ENCODE results near the gene CEP43. TPM values are rescaled to one million over a fixed set of nuclear protein-coding genes. Genes with fewer than 3 reads are reported as not detected.

The CEP43 gene
- total RNA-seq, 4 donors from 2014 or later: 3.6 to 31.0 (median 14.3) TPM

GRCh38 chr6:167047554-167047953, 48.4 kb downstream of the CEP43 start:
- 73 to 85% methylated on average over 10 of the region's 10 CpGs for WGBS, 2 donors (ENCODE audit: low coverage in 1 of 2)
- Histone ChIP-seq H3K4me1 (peaks cover 0 to 4% (median 0%) of the 10 kb centered on the region in 4 donors), H3K36me3 (no peaks in the 10 kb centered on the region), H3K4me3 (no peak overlapping the region), H3K27me3 (no peaks in the 10 kb centered on the region), H3K9me3 (no peaks in the 10 kb centered on the region), H3K27ac (peak overlapping the region in 2 of 4 donors; percentile 19 to 21)
- peak; percentile 39 for DNase-seq
- TF ChIP-seq POLR2A (IDR thresholded peaks at IDR 0.05): no peak
- TF ChIP-seq EP300 (IDR thresholded peaks at IDR 0.05; ENCODE audit: low read depth): no peak
- TF ChIP-seq, protein P1, sequence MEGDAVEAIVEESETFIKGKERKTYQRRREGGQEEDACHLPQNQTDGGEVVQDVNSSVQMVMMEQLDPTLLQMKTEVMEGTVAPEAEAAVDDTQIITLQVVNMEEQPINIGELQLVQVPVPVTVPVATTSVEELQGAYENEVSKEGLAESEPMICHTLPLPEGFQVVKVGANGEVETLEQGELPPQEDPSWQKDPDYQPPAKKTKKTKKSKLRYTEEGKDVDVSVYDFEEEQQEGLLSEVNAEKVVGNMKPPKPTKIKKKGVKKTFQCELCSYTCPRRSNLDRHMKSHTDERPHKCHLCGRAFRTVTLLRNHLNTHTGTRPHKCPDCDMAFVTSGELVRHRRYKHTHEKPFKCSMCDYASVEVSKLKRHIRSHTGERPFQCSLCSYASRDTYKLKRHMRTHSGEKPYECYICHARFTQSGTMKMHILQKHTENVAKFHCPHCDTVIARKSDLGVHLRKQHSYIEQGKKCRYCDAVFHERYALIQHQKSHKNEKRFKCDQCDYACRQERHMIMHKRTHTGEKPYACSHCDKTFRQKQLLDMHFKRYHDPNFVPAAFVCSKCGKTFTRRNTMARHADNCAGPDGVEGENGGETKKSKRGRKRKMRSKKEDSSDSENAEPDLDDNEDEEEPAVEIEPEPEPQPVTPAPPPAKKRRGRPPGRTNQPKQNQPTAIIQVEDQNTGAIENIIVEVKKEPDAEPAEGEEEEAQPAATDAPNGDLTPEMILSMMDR (IDR thresholded peaks at IDR 0.05): no peak
- TF ChIP-seq POLR2AphosphoS5 (IDR thresholded peaks at IDR 0.05): no peak
- intact Hi-C loops (cut with DNase I; ENCODE audit: low total_unique reads) (no loop called here), in situ Hi-C loops (cut with MboI; ENCODE audit: low pct_ligation_motif_present in 1 of 4, low pct_unique_long_range_greater_than_20kb in 1 of 4, low sequenced_read_pairs in 3 of 4) (no loop called here)

Small RNAs within 50 kb of the gene (small RNA-seq; reads per million reads assigned to genes)
- 0 reads per million in 4 donors for gene MIR3939

Other genes with a start within 250 kb of the CEP43 start
- gene RNASET2, start 42.8 kb upstream of the CEP43 start, total RNA-seq: 100 to 1,000 TPM; 121 to 191 (median 176) TPM
- gene CCR6, start 123.7 kb downstream of the CEP43 start, total RNA-seq: 1 to 10 TPM in 1 of 4 donors, not detected in 3; 1.3 TPM
- not detected for gene GPR31, start 158.6 kb downstream of the CEP43 start, total RNA-seq